A673 (cell line): ENCODE data around the gene NOM1. TPM values are rescaled to one million over a fixed set of nuclear protein-coding genes. Genes with fewer than 3 reads are reported as not detected.

Source experiments
- BruUV-seq: library from RNA; stranded (reverse); fragments of 400-500 nt; replicated peaks from 2 replicates; lab custom pipeline; 2021; lab: Mats Ljungman, UMichigan
- CTCF ChIA-PET: fragments of 300-600 bp; sonication (Branson Sonifier 250); formaldehyde crosslinking; loops from one replicate; lab custom pipeline; 2022; ENCODE audit warnings: antibody characterized with exemption; lab: Charles Lee
- POLR2A ChIA-PET: fragments of 300-600 bp; sonication (Branson Sonifier 250); formaldehyde crosslinking; loops from one replicate; lab custom pipeline; 2022; ENCODE audit warnings: antibody characterized with exemption; ENCODE audit not compliant: low non-redundant PET; lab: Charles Lee
- DNase-seq: peaks from one replicate; pipeline ENCODE4 v3.0.0-alpha.2; 2015; ENCODE audit warnings: low spot score
- H3K27ac ChIP-seq: fragments of 200-600 bp; sonication (generic); 2 replicates; pipeline ENCODE4 v1.5.1; 2016; ENCODE audit warnings: mixed run types, low read depth, mild to moderate bottlenecking, mixed read lengths, antibody characterized with exemption, low read length; ENCODE audit not compliant: poor library complexity, severe bottlenecking
- H3K27me3 ChIP-seq: fragments of 200-600 bp; sonication (generic); replicated peaks from 2 replicates; pipeline ENCODE4 v1.6.1; 2017; ENCODE audit warnings: mixed run types, low read depth, mild to moderate bottlenecking, mixed read lengths, antibody characterized with exemption, low read length; ENCODE audit not compliant: insufficient read depth, poor library complexity
- H3K36me3 ChIP-seq: fragments of 200-600 bp; sonication (generic); 2 replicates; pipeline ENCODE4 v1.6.1; 2016; ENCODE audit warnings: mixed run types, mild to moderate bottlenecking, mixed read lengths, antibody characterized with exemption, low read length; ENCODE audit not compliant: insufficient read depth, poor library complexity, severe bottlenecking
- H3K4me1 ChIP-seq: fragments of 200-600 bp; sonication (generic); 2 replicates; pipeline ENCODE4 v1.6.1; 2017; ENCODE audit warnings: mixed run types, mild to moderate bottlenecking, mixed read lengths, antibody characterized with exemption, low read length; ENCODE audit not compliant: insufficient read depth, poor library complexity, severe bottlenecking
- H3K4me3 ChIP-seq: fragments of 200-600 bp; sonication (generic); 2 replicates; pipeline ENCODE4 v1.5.1; 2016; ENCODE audit warnings: low read depth, mixed run types, mild to moderate bottlenecking, mixed read lengths, low read length; ENCODE audit not compliant: poor library complexity, severe bottlenecking
- H3K9me3 ChIP-seq: fragments of 200-600 bp; sonication (generic); 2 replicates; pipeline ENCODE4 v1.6.1; 2016; ENCODE audit warnings: mixed run types, low read depth, mild to moderate bottlenecking, mixed read lengths, antibody characterized with exemption, low read length; ENCODE audit not compliant: poor library complexity, severe bottlenecking
- EZH2 ChIP-seq: fragments of 200-600 bp; sonication (generic); IDR thresholded peaks from 2 replicates; pipeline ENCODE4 v1.6.1; 2017; ENCODE audit warnings: borderline replicate concordance, low read depth, mild to moderate bottlenecking, mixed read lengths, antibody characterized with exemption, low read length; ENCODE audit not compliant: poor library complexity, severe bottlenecking
- intact Hi-C: fragments of 100-400 bp; cut with micrococcal nuclease; formaldehyde crosslinking; loops from one replicate; pipeline ENCODE4 v1.10.0; 2022; ENCODE audit not compliant: unreplicated experiment
- total RNA-seq: library from RNA; stranded (reverse); gene quantifications from 2 replicates; pipeline ENCODE4 v1.2.3, GENCODE V29; 2021
- TF ChIP-seq, protein P1 (sequence below): fragments of 300-800, 200-600 bp; sonication (generic); conservative IDR thresholded peaks from 2 replicates; pipeline ENCODE4 v1.5.1; 2017; ENCODE audit warnings: low read depth, mild to moderate bottlenecking, antibody characterized with exemption, low read length, moderate library complexity, mixed read lengths

Gene NOM1
- total RNA-seq, 1 experiment from 2014 or later, result 34.1 TPM

DNA sequence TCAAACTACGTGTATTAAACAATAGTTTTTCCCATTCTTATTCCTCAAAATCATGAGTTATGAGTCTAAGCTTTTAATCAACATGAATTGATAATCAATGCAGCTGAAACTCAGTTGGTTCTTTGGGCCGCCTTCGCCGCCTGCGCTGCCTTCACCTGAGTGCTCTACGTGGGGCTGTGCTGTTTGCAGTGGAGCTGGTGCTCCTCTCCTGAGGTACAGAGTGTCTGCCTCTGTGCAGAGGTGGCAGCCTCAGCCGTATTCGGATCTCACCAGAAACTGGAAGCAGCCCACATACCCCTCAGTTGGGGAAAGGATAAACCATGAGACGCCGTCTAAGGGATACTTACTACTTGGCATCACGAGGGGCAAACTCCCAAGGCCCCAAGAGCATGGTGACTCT, 15.5 kb downstream of the NOM1 start:
- H3K9me3 ChIP-seq, result no peaks in the 10 kb centered on the region
- H3K4me1 ChIP-seq, result no peaks in the 10 kb centered on the region
- intact Hi-C loops, result no loop called here
- TF ChIP-seq, protein P1, sequence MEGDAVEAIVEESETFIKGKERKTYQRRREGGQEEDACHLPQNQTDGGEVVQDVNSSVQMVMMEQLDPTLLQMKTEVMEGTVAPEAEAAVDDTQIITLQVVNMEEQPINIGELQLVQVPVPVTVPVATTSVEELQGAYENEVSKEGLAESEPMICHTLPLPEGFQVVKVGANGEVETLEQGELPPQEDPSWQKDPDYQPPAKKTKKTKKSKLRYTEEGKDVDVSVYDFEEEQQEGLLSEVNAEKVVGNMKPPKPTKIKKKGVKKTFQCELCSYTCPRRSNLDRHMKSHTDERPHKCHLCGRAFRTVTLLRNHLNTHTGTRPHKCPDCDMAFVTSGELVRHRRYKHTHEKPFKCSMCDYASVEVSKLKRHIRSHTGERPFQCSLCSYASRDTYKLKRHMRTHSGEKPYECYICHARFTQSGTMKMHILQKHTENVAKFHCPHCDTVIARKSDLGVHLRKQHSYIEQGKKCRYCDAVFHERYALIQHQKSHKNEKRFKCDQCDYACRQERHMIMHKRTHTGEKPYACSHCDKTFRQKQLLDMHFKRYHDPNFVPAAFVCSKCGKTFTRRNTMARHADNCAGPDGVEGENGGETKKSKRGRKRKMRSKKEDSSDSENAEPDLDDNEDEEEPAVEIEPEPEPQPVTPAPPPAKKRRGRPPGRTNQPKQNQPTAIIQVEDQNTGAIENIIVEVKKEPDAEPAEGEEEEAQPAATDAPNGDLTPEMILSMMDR, result no peak
- TF ChIP-seq EZH2, result no peak
- no TSS peak for BruUV-seq
- peaks cover 74% of the 10 kb centered on the region for H3K36me3 ChIP-seq
- ChIA-PET CTCF (no interaction called here), POLR2A (interaction anchor here (0.6 kb wide), 1 partner anchor 216 kb away, joined by 3 read pairs; no protein-coding TSS in a partner anchor)
- no peak overlapping the region for H3K27ac ChIP-seq
- H3K27me3 ChIP-seq, result no peaks in the 10 kb centered on the region
- H3K4me3 ChIP-seq, result no peak overlapping the region
- DNase-seq, result no peak

DNA sequence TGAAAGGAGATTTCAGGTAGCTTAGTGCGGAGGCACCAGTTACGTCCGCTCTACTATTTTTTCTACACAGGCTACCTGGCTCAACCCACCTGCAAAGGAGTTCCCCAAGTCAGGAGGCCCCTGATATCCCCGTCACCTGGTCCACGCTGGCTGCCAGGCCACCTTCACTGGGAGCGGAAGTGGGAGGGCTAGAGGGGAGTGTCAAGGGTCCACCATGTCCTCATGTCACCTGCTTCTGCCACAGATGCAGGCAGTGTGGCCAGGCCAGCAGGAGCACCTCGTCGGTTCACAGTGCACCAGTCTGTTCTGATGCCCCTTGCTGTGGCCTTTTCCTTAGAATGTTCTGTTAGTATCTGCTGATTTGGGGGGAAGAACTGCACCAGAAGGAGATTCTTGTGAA, 16.9 kb downstream of the NOM1 start:
- CTCF ChIA-PET, result no interaction called here
- POLR2A ChIA-PET, result no interaction called here
- Histone ChIP-seq H3K9me3 (no peaks in the 10 kb centered on the region), H3K4me1 (no peaks in the 10 kb centered on the region), H3K4me3 (no peak overlapping the region), H3K27ac (no peak overlapping the region), H3K27me3 (no peaks in the 10 kb centered on the region), H3K36me3 (peaks cover 71% of the 10 kb centered on the region)
- intact Hi-C loops, result no loop called here
- DNase-seq, result no peak
- BruUV-seq, result no TSS peak
- TF ChIP-seq EZH2, result no peak
- TF ChIP-seq, protein P1, result no peak

DNA sequence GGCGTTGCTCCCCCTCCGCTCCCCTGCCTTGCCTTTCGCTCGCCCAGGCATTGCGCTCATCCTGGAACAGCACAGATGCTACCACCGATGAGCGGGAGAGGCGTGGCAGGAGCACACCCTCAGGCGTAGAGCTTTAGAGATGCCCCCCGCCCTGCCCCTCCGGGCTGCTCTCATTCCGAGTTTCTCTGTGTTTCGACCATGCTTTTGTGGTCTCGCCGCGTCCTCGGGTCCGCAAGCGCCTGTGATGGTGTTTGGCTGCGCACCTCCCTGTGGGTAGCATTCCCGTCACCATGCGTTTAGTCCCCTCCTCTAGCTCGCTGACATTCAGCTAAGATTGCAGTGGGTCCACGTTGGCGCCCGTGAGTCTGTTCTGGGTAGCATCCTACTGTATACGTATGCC, 18.7 kb downstream of the NOM1 start:
- CTCF ChIA-PET, result no interaction called here

More for the DNA sequence above, 18.7 kb downstream of the NOM1 start:
- no peak overlapping the region for H3K4me3 ChIP-seq
- H3K9me3 ChIP-seq, result no peaks in the 10 kb centered on the region
- H3K36me3 ChIP-seq, result peaks cover 63% of the 10 kb centered on the region
- no peaks in the 10 kb centered on the region for H3K27me3 ChIP-seq
- POLR2A ChIA-PET, result interaction anchor here (0.6 to 0.7 kb wide), 2 partner anchors 11 to 16 kb away, joined by 3 to 4 read pairs; no protein-coding TSS in a partner anchor
- no peak for DNase-seq
- H3K27ac ChIP-seq, result no peak overlapping the region
- no TSS peak for BruUV-seq
- H3K4me1 ChIP-seq, result no peaks in the 10 kb centered on the region
- TF ChIP-seq, protein P1, result no peak
- TF ChIP-seq EZH2, result no peak
- intact Hi-C loops, result no loop called here
